ENCODE results near the gene YWHAH. TPM values are rescaled to one million over a fixed set of nuclear protein-coding genes. Genes with fewer than 3 reads are reported as not detected.

Gene YWHAH
- total RNA-seq, 2 experiments from 2014 or later: 24.4 to 26.1 TPM

DNA sequence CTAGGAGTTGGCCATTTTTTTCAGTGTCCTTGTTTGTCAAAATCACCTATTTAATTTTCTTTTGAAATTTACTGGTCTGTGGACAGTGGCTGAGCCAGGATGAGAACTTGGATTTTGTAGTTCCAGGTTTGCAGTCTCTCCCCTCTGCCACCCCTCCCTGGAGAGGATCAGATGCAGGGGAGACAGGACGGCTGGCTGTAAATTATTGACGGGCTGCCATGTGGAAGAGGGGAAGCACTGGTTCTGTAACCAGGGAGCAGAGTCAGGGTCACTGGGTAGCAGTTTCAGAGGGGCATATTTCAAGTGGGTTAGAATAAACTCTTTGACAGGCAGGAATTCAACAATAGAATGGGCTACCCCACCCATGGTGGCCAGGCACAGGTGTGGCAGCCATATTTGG, 20.6 kb upstream of the YWHAH start:
- Histone ChIP-seq H3K9me3 (ENCODE audit: control insufficient read depth in 1 of 2, insufficient read depth in 1 of 2, low read length in 2 of 2) (no peaks in the 10 kb centered on the region), H3K27ac (ENCODE audit: low read depth in 1 of 2, low read length in 2 of 2) (no peak overlapping the region), H3K4me3 (ENCODE audit: low read length) (no peak overlapping the region), H3K36me3 (ENCODE audit: insufficient read depth, low read length) (no peaks in the 10 kb centered on the region), H3K4me1 (ENCODE audit: insufficient read depth, low read length) (no peaks in the 10 kb centered on the region), H3K27me3 (ENCODE audit: control insufficient read depth in 1 of 2, insufficient read depth in 2 of 2, low read length in 2 of 2) (peaks cover 0 to 6% of the 10 kb centered on the region in 2 experiments)
- TF ChIP-seq, protein P1, sequence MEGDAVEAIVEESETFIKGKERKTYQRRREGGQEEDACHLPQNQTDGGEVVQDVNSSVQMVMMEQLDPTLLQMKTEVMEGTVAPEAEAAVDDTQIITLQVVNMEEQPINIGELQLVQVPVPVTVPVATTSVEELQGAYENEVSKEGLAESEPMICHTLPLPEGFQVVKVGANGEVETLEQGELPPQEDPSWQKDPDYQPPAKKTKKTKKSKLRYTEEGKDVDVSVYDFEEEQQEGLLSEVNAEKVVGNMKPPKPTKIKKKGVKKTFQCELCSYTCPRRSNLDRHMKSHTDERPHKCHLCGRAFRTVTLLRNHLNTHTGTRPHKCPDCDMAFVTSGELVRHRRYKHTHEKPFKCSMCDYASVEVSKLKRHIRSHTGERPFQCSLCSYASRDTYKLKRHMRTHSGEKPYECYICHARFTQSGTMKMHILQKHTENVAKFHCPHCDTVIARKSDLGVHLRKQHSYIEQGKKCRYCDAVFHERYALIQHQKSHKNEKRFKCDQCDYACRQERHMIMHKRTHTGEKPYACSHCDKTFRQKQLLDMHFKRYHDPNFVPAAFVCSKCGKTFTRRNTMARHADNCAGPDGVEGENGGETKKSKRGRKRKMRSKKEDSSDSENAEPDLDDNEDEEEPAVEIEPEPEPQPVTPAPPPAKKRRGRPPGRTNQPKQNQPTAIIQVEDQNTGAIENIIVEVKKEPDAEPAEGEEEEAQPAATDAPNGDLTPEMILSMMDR (IDR thresholded peaks at IDR 0.05): no peak
- Mint-ChIP-seq H3K27me3 (peaks cover 16% of the 10 kb centered on the region), H3K4me1 (ENCODE audit: low read depth) (no peaks in the 10 kb centered on the region), H3K4me3 (no peak overlapping the region), H3K27ac (no peak overlapping the region), H3K36me3 (ENCODE audit: low read depth) (no peaks in the 10 kb centered on the region), H3K9me3 (no peaks in the 10 kb centered on the region)
- ChIA-PET POLR2A (no interaction called here), CTCF (no interaction called here)
- intact Hi-C loops (cut with DNase I, micrococcal nuclease): no loop called here
- DNase-seq: no peak
- no peak for ATAC-seq (ENCODE audit: poor library complexity)

- no peak for ATAC-seq (ENCODE audit: poor library complexity)
Observed at GRCh38 chr22:31925056-31925455, 19.3 kb upstream of the YWHAH start.

GRCh38 chr22:31926024-31926423, 18.3 kb upstream of the YWHAH start:
- DNase-seq: no peak
- peaks cover 16% of the 10 kb centered on the region for H3K27me3 Mint-ChIP-seq

More at GRCh38 chr22:31925056-31925455, 19.3 kb upstream of the YWHAH start:
- H3K36me3 Mint-ChIP-seq (ENCODE audit: low read depth): no peaks in the 10 kb centered on the region
- peaks cover 16% of the 10 kb centered on the region for H3K27me3 Mint-ChIP-seq
- no peak overlapping the region for H3K27ac ChIP-seq (ENCODE audit: low read depth in 1 of 2, low read length in 2 of 2)
- no peak overlapping the region for H3K4me3 Mint-ChIP-seq
- POLR2A ChIA-PET: no interaction called here
- H3K27me3 ChIP-seq (ENCODE audit: control insufficient read depth in 1 of 2, insufficient read depth in 2 of 2, low read length in 2 of 2): peaks cover 0 to 6% of the 10 kb centered on the region in 2 experiments
- CTCF ChIA-PET: no interaction called here
- H3K27ac Mint-ChIP-seq: no peak overlapping the region
- no peak overlapping the region for H3K4me3 ChIP-seq (ENCODE audit: low read length)
- DNase-seq: no peak
- H3K4me1 Mint-ChIP-seq (ENCODE audit: low read depth): no peaks in the 10 kb centered on the region
- H3K4me1 ChIP-seq (ENCODE audit: insufficient read depth, low read length): no peaks in the 10 kb centered on the region
- no peaks in the 10 kb centered on the region for H3K9me3 ChIP-seq (ENCODE audit: control insufficient read depth in 1 of 2, insufficient read depth in 1 of 2, low read length in 2 of 2)
- no peaks in the 10 kb centered on the region for H3K36me3 ChIP-seq (ENCODE audit: insufficient read depth, low read length)
- no peaks in the 10 kb centered on the region for H3K9me3 Mint-ChIP-seq
- TF ChIP-seq, protein P1 (IDR thresholded peaks at IDR 0.05): no peak
- intact Hi-C loops (cut with DNase I, micrococcal nuclease): no loop called here

More at GRCh38 chr22:31926024-31926423, 18.3 kb upstream of the YWHAH start:
- Mint-ChIP-seq H3K9me3 (no peaks in the 10 kb centered on the region), H3K4me1 (ENCODE audit: low read depth) (no peaks in the 10 kb centered on the region), H3K36me3 (ENCODE audit: low read depth) (no peaks in the 10 kb centered on the region), H3K4me3 (no peak overlapping the region), H3K27ac (no peak overlapping the region)
- no peaks in the 10 kb centered on the region for H3K4me1 ChIP-seq (ENCODE audit: insufficient read depth, low read length)
- H3K27me3 ChIP-seq (ENCODE audit: control insufficient read depth in 1 of 2, insufficient read depth in 2 of 2, low read length in 2 of 2): peaks cover 0 to 6% of the 10 kb centered on the region in 2 experiments
- H3K9me3 ChIP-seq (ENCODE audit: control insufficient read depth in 1 of 2, insufficient read depth in 1 of 2, low read length in 2 of 2): no peaks in the 10 kb centered on the region
- no peak overlapping the region for H3K4me3 ChIP-seq (ENCODE audit: low read length)
- H3K36me3 ChIP-seq (ENCODE audit: insufficient read depth, low read length): no peaks in the 10 kb centered on the region
- ATAC-seq (ENCODE audit: poor library complexity): no peak
- intact Hi-C loops (cut with DNase I, micrococcal nuclease): no loop called here
- POLR2A ChIA-PET: no interaction called here
- TF ChIP-seq, protein P1 (IDR thresholded peaks at IDR 0.05): no peak
- CTCF ChIA-PET: no interaction called here
- no peak overlapping the region for H3K27ac ChIP-seq (ENCODE audit: low read depth in 1 of 2, low read length in 2 of 2)

All from CD4-positive, alpha-beta T cell (primary cell).